Activated T-cell treated with anti-CD3 and anti-CD28 coated beads, Interleukin-2, amount 50 U/mL, for 48 hours (primary cell): ENCODE results near the gene ATP2B1.
"Not testable (repeated sequence)": the region's sequence is repeated elsewhere in the genome, so short reads cannot be mapped to it uniquely, and the experiment has no call there.

Experiments
- DNase-seq, 2 experiments: peaks; one replicate each; pipeline ENCODE4 v3.0.0-alpha.2; 2020

Gene ATP2B1

GRCh38 chr12:89710873-89711750 is 2.5 kb upstream of the ATP2B1 start:
- DNase-seq: no peak

DNA sequence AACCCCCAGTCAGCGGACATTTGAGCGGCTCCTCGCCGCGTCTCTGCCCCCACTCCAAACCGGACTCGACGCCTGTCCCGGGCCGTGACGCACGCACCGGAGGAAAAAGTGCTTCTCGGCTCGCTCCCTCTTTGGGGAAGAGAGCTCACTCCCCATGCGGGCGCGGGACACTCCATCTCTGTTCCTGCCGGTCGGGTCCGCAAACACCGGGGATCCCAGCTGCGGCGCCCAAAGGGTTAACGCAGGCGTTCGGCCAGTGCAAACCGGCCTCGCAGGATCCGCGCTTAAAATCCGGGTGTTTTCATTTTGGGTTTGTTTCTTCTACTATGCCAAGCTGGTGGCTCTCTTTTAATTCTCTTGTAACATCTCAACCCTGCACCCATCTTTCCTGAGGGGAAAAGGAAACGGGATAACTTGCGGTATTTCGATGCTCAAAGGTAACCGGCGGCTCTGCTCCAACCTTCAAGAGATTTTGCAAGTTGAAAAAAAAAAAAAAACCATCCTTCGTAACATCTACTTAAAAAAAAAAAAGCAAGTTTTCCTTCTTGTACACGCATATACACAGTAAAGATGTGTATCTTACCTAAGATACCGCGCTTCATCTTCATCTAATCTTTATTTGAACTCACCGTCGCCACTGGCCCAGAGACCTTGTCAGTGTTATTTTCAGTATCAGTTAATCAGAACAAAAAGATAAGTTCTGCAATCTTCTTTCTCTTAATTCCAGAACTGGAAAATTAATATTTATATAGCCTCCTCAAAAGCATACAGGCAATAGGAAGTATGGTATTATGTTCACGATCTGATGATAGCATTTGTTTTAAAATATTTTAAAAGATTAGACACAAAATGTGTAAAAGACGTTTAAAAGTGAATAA is 1.6 kb upstream of the ATP2B1 start:
- DNase-seq: no peak

DNA sequence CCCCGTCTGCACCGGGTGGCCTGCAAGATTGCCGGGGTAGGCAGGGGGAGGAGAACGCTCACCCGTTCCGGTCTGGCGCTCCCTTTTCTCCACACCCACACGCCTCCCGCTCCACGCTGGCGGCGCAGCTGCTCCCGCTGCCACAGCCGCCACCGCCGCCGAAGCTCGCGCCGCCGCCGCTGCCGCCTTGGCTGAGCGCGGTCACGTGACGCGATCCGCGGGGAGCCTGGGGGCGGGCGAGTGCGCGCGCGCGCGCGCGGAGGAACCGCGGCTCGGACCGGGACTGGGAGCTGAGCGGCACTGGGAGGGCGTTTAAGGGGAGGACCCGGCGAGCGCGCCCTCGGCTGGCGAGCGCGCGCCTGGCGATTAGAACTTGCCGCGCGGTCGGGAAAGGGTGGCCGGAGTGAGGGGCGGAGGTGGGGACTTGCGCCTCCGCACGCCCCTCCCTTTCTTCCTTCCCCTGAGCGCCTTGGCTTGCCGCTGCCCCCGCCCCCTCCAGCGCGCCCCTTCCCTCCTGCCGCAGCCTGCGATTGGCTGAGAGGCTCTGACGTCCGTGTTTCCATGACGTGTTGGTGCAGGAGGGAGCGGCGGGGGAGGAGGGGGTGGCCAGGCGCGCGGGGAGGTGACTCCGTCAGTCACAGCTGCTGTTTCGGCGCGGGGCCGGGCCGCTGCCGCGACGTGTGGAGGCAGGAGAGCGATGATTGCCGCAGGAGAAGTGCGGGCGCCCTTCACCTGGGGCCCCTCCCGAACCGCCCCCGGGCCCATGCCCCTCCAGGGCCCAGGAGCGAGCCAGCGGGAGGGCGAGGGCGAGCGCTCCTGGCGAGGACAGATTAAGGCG is 738 bp upstream of the ATP2B1 start:
- DNase-seq: peak; percentile 96 to 97

GRCh38 chr12:89707703-89708564 is 704 bp downstream of the ATP2B1 start:
- DNase-seq: peak; percentile 60 to 67

DNA sequence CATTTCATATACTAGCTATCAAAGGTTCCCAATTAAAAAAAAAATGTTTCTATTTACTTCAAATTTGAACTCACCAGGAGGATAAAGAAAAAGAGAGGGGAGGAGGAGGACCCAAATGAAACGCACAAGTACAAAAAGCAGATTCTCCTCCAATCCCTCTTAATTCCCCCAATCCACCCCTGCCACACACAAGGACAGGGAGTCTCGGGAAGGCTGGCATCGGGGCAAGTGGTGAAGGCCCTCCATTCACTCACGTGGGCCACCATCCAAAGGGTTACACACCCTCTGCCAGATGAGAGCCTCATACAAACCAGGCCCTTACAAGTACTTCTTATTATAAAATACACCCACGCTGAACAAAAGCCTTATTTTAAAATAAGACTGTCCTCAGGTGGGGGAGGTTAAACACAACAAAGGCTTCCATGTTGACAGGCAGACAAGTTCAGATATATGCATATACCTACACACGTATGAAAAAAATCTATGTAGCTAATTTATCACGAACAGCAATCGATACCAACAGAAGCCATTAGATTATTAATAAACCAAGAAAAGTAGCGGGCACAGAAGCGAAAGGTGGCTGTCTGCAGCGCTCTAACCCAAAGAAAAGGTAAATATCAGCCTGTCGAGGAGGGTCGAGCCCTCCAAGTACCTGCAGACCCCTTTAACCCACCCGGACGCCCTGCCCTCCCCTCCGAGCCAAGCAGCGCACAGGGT is 1.5 kb downstream of the ATP2B1 start:
- peak in 1 of 2 experiments; percentile 22 for DNase-seq

DNA sequence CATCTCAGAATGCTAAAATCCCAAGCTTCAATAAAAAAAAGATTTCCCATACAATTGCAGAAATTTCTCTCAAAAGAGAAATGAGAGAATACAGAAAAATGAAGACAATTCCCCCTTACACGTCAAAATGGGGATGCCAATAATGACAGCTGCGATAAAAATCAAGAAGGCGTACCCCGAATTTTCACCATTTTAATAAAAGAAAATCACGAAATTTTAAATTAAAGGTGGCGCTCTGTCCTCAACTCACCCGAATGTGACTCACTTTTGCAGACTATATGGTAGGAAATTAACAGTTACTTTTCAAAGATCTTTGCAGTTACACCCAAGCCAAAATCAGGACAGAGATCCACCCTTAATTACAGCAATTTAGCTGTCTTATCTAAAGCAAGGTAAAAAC is 2.1 kb downstream of the ATP2B1 start:
- no peak for DNase-seq

DNA sequence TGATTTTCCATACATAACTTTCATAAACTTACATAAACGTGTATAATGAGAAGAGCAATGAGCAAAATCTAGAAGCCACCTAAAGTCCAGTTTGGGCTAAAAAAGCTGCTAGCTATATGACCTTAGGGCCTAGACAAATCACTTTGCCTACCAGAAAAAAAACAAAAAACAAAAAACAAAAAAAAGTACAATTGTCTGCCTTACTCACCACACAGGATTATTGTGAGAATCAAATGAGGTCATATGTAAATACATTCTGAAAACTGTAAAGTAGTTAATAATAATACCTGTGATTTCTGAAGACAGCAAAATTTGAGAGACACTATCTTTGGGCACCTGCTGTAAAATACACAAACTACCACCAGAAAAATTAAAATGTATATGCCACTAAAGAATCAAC is 4.2 kb downstream of the ATP2B1 start:
- DNase-seq: no peak

DNA sequence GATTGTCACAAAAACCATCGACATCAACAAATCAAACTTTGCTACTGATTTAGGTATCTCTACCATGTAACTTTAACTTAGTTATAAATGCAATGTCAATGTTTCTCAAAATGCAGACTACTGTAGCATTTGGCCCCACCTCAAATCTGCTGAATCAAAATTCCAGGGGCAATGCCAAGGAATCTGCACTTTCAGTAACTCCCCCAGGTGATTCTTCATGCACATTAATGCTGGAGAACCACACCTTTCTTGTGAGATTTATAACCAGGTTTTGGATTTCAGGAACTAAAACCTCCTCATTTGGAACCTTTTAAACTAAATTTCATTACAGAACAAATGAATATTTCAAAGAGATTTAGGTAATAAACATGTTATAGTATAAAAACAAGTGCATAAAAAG is 4.9 kb downstream of the ATP2B1 start:
- DNase-seq: no peak

- no peak for DNase-seq
Observed at GRCh38 chr12:89702503-89702902, 6.1 kb downstream of the ATP2B1 start.

GRCh38 chr12:89701606-89702206 is 6.9 kb downstream of the ATP2B1 start:
- DNase-seq: no peak

GRCh38 chr12:89700191-89700810 is 8.3 kb downstream of the ATP2B1 start:
- DNase-seq: no peak

- DNase-seq: no peak
Observed at GRCh38 chr12:89698607-89699006, 10.0 kb downstream of the ATP2B1 start.

DNA sequence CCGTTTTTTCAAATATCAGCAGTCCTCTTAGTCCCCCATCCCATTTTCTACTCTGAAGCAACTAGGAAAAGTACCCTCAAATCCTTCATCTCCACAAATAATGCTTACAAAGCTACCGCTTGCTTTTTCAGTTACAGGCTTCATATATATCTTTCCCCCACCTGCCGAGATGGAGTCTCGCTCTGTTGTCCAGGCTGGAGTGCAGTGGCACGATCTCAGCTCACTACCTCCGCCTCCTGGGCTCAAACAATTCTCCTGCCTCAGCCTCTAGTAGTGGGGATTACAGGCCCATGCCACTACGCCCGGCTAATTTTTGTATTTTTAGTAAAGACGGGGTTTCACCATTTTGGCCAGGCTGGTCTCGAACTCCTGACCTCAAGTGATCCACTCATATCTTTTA is 10.9 kb downstream of the ATP2B1 start:
- not testable (repeated sequence) for DNase-seq

- no peak for DNase-seq
Observed at GRCh38 chr12:89697296-89697695, 11.3 kb downstream of the ATP2B1 start.

- no peak for DNase-seq
Observed at GRCh38 chr12:89695830-89696229, 12.8 kb downstream of the ATP2B1 start.

- no peak for DNase-seq
Observed at GRCh38 chr12:89695100-89695499, 13.5 kb downstream of the ATP2B1 start.

DNA sequence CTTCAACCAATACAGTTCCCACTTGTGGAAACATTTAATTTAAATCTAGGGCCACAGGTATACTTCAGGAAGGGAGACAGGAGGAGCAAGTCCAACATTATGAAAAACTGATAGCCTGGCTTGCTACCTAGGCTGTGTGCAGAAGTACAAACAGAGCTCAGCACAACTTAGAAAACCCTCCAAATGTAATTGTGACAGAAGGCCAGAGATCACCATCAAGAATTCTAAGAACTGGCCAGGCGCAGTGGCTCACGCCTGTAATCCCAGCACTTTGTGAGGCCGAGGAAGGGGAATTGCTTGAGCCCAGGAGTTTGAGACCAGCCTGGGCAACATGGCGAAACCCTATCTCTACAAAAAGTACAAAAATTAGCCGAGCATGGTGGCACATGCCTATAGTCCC is 14.1 kb downstream of the ATP2B1 start:
- no peak for DNase-seq

DNA sequence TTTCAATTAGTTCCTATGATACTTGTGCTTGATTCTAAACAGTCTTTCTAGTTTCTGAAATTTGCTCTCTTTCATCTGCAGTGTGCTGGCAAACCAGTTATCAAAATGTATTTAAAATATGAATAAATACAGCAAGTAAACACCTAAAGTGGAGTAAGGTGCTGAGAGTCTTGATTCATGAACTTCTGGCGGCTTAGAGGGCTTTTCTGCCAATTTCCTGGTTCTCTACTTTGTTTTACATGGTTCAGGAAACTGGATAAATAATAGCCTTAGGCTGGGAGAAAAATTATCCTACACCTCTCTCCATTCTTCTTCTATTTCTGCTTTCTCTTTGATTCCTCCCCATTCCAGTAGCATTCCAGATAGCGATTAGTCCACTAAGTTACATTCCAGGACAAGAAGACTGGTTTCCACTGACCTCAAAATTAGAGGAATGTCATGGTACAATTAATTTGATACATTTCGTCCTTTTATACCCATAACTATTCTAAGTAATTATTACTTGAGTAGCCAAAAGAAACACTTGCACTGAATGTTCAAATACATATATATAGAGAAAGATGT is 14.9 kb downstream of the ATP2B1 start:
- DNase-seq: no peak

DNA sequence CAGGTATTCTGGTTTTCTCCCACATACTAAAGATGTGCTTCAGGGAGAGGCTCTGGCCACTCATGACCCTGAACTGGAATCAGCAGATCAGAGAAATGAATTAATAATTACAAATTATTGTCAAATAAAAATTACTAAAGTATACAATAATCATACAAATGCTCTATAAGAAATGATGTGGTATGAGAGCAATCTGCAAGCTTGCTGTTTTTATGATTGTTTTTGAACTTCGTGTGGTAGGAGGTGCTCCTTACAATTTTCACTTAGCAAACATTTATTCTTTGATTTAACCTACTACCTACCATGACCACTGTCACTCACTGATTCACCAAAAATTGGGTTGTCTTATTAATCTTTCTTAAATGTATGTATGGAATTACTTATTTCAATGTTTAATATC is 16.2 kb downstream of the ATP2B1 start:
- no peak for DNase-seq

DNA sequence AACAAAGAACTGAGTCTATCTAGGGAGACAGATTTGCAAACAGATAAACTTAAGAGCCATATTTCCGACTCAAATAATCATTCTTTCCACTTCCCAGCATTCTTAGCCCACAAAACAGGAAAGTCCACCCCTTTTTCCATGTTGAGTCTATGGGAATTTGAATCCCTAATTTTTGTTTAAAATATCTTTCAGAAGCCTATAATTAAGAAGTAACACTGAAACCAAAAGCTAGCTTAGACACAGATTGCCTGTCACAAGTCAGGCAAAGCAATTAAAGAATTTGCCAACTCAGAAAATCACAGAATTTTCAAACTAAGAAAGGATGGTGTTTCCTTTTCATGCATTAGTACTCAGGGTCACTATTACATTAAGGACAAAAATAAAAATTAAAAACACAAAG is 17.0 kb downstream of the ATP2B1 start:
- DNase-seq: no peak
